Panc1 (cell line): ENCODE results near the gene PIGH. TPM values are rescaled to one million over a fixed set of nuclear protein-coding genes. Genes with fewer than 3 reads are reported as not detected.
"Not testable (repeated sequence)": the region's sequence is repeated elsewhere in the genome, so short reads cannot be mapped to it uniquely, and the experiment has no call there.

Experiments used
- ATAC-seq: fragments of 200-7000 bp; cut with Tn5 transposase; 2 replicates; pipeline ENCODE4 v1.9.1; 2020; ENCODE audit warnings: mild to moderate bottlenecking, moderate library complexity
- BruUV-seq: library from RNA; stranded (reverse); fragments of 400-500 nt; replicated peaks from 2 replicates; lab custom pipeline; 2021; lab: Mats Ljungman, UMichigan
- CTCF ChIA-PET: fragments of 300-600 bp; sonication (Branson Sonifier 250); formaldehyde crosslinking; loops from one replicate; lab custom pipeline; 2022; ENCODE audit warnings: antibody characterized with exemption; lab: Charles Lee
- POLR2A ChIA-PET: fragments of 300-600 bp; sonication (Branson Sonifier 250); formaldehyde crosslinking; loops from one replicate; lab custom pipeline; 2022; ENCODE audit warnings: antibody characterized with exemption; lab: Charles Lee
- DNase-seq: peaks from one replicate; pipeline ENCODE4 v3.0.0-alpha.2; 2010; ENCODE audit warnings: low read depth, low spot score
- H3K27ac ChIP-seq: 2 replicates; pipeline ENCODE4 v1.5.1; 2011; ENCODE audit warnings: mild to moderate bottlenecking, low read length, inconsistent platforms
- H3K27me3 ChIP-seq: fragments of 200-500 bp; sonication (Bioruptor generic); 2 replicates; pipeline ENCODE4 v1.6.0; 2014; ENCODE audit warnings: low read length, inconsistent platforms; ENCODE audit not compliant: control insufficient read depth, insufficient read depth
- H3K36me3 ChIP-seq: fragments of 200-500 bp; sonication (Bioruptor generic); 2 replicates; pipeline ENCODE4 v1.5.1; 2014; ENCODE audit warnings: inconsistent platforms, mild to moderate bottlenecking, low read length, moderate library complexity; ENCODE audit not compliant: control insufficient read depth, insufficient read depth
- H3K4me1 ChIP-seq: 2 replicates; pipeline ENCODE4 v1.5.1; 2011; ENCODE audit warnings: inconsistent platforms, mild to moderate bottlenecking, low read length, moderate library complexity; ENCODE audit not compliant: control insufficient read depth, insufficient read depth
- H3K4me3 ChIP-seq, 2 experiments: 2 replicates each; pipeline ENCODE4 v1.5.1; 2011 to 2012; ENCODE audit warnings: low read depth in 2 of 2, low read length in 2 of 2, mild to moderate bottlenecking in 2 of 2, inconsistent platforms in 1 of 2, moderate library complexity in 1 of 2
- H3K9me3 ChIP-seq: fragments of 200-500 bp; sonication (Bioruptor generic); 2 replicates; pipeline ENCODE4 v1.5.1; 2014; ENCODE audit warnings: low read depth, mild to moderate bottlenecking, inconsistent platforms, low read length, moderate library complexity; ENCODE audit not compliant: control insufficient read depth, insufficient read depth
- POLR2AphosphoS5 ChIP-seq: IDR thresholded peaks from 2 replicates; pipeline ENCODE4 v1.6.1; 2012; ENCODE audit warnings: mild to moderate bottlenecking, low read depth, low read length, moderate library complexity
- SIN3A ChIP-seq: IDR thresholded peaks from 2 replicates; pipeline ENCODE4 v1.6.1; 2012; ENCODE audit warnings: low read depth, mild to moderate bottlenecking, low read length, moderate library complexity, borderline replicate concordance; ENCODE audit not compliant: insufficient read depth
- TCF7L2 ChIP-seq: IDR thresholded peaks from 2 replicates; pipeline ENCODE4 v1.6.1; 2011; ENCODE audit warnings: mild to moderate bottlenecking, low read depth, low read length, inconsistent platforms
- in situ Hi-C: cut with HindIII; loops from 2 replicates; pipeline ENCODE4 v1.10.0; 2016; ENCODE audit warnings: low sequenced_read_pairs, low pct_unique_long_range_greater_than_20kb
- intact Hi-C: fragments of 100-400 bp; cut with micrococcal nuclease; formaldehyde crosslinking; loops from one replicate; pipeline ENCODE4 v1.10.0; 2022; ENCODE audit not compliant: unreplicated experiment
- total RNA-seq: library from RNA; stranded (reverse); gene quantifications from one replicate; pipeline ENCODE4 v1.2.1, GENCODE V29; 2021; ENCODE audit not compliant: unreplicated experiment
- TF ChIP-seq, protein P1 (sequence below): fragments of 450-650 bp; IDR thresholded peaks from 2 replicates; pipeline ENCODE4 v1.5.1; 2017; ENCODE audit warnings: mild to moderate bottlenecking
- TF ChIP-seq, protein P2 (sequence below), 2 experiments: IDR thresholded peaks; 2 replicates each; pipeline ENCODE4 v1.6.1; 2011 to 2012; ENCODE audit warnings: low read depth in 2 of 2, control low read depth in 1 of 2, low read length in 1 of 2, mild to moderate bottlenecking in 1 of 2, moderate library complexity in 1 of 2; ENCODE audit not compliant: insufficient read depth in 1 of 2

Gene PIGH
- total RNA-seq, 1 experiment from 2014 or later, result 13.3 TPM

DNA sequence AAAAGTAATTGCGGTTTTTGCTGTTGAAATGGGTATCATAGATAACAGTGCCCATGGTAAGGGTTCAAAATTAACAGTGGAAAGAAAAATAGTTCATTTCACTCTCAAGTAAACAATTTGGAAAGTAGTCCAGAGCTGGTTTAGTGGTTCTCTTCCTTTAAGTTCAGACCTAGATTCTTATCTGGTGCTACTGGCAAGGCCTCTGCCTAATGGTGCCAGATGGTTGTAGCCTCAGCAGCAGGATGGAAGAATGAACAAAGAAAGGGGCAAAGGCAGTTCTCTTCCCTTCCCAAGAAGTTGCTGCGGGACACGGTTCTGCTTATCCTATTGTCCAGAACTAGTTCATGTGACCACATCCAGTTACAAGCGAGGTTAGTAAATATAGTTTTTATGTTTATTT lies 30.1 kb upstream of the PIGH start:
- POLR2A ChIA-PET, result no interaction called here
- Histone ChIP-seq H3K27me3 (no peaks in the 10 kb centered on the region), H3K9me3 (no peaks in the 10 kb centered on the region), H3K27ac (no peak overlapping the region), H3K36me3 (no peaks in the 10 kb centered on the region), H3K4me3 (no peak overlapping the region), H3K4me1 (no peaks in the 10 kb centered on the region)
- no peak for ATAC-seq
- in situ Hi-C loops, result no loop called here
- no TSS peak for BruUV-seq
- no peak for TF ChIP-seq POLR2AphosphoS5
- TF ChIP-seq, protein P1, sequence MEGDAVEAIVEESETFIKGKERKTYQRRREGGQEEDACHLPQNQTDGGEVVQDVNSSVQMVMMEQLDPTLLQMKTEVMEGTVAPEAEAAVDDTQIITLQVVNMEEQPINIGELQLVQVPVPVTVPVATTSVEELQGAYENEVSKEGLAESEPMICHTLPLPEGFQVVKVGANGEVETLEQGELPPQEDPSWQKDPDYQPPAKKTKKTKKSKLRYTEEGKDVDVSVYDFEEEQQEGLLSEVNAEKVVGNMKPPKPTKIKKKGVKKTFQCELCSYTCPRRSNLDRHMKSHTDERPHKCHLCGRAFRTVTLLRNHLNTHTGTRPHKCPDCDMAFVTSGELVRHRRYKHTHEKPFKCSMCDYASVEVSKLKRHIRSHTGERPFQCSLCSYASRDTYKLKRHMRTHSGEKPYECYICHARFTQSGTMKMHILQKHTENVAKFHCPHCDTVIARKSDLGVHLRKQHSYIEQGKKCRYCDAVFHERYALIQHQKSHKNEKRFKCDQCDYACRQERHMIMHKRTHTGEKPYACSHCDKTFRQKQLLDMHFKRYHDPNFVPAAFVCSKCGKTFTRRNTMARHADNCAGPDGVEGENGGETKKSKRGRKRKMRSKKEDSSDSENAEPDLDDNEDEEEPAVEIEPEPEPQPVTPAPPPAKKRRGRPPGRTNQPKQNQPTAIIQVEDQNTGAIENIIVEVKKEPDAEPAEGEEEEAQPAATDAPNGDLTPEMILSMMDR, result no peak
- TF ChIP-seq, protein P2, sequence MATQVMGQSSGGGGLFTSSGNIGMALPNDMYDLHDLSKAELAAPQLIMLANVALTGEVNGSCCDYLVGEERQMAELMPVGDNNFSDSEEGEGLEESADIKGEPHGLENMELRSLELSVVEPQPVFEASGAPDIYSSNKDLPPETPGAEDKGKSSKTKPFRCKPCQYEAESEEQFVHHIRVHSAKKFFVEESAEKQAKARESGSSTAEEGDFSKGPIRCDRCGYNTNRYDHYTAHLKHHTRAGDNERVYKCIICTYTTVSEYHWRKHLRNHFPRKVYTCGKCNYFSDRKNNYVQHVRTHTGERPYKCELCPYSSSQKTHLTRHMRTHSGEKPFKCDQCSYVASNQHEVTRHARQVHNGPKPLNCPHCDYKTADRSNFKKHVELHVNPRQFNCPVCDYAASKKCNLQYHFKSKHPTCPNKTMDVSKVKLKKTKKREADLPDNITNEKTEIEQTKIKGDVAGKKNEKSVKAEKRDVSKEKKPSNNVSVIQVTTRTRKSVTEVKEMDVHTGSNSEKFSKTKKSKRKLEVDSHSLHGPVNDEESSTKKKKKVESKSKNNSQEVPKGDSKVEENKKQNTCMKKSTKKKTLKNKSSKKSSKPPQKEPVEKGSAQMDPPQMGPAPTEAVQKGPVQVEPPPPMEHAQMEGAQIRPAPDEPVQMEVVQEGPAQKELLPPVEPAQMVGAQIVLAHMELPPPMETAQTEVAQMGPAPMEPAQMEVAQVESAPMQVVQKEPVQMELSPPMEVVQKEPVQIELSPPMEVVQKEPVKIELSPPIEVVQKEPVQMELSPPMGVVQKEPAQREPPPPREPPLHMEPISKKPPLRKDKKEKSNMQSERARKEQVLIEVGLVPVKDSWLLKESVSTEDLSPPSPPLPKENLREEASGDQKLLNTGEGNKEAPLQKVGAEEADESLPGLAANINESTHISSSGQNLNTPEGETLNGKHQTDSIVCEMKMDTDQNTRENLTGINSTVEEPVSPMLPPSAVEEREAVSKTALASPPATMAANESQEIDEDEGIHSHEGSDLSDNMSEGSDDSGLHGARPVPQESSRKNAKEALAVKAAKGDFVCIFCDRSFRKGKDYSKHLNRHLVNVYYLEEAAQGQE (IDR thresholded peaks at IDR 0.05; ENCODE audit: insufficient read depth in 1 of 2, low read depth in 2 of 2, low read length in 1 of 2), result no peak
- no peak for TF ChIP-seq SIN3A
- CTCF ChIA-PET, result no interaction called here
- intact Hi-C loops, result no loop called here
- DNase-seq, result no peak

DNA sequence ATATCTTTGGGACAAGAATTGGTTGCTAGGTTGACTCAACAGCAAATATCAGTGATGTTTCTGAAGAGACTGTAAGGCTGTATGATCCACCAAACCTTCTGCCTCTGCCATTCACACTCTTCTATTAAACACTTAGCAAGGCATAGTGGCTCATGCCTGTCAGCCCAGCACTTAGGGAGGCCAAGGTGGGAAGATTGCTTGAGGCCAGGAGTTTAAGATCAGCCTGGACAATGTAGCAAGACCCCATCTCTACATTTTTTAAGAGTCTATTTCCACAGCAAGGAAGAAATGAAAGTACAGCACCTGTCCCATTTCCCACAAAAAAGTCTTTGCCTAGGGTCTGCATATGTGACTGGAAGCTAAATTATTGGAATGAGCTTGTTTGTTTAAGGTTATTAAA lies 27.5 kb upstream of the PIGH start:
- Histone ChIP-seq H3K27ac (no peak overlapping the region), H3K4me1 (peaks cover 7% of the 10 kb centered on the region), H3K36me3 (no peaks in the 10 kb centered on the region), H3K9me3 (no peaks in the 10 kb centered on the region), H3K27me3 (no peaks in the 10 kb centered on the region), H3K4me3 (no peak overlapping the region)
- TF ChIP-seq SIN3A, result no peak
- TF ChIP-seq, protein P2 (IDR thresholded peaks at IDR 0.05; ENCODE audit: insufficient read depth in 1 of 2, low read depth in 2 of 2, low read length in 1 of 2), result no peak
- no peak for TF ChIP-seq POLR2AphosphoS5
- TF ChIP-seq, protein P1, result no peak
- TF ChIP-seq TCF7L2, result no peak
- DNase-seq, result no peak
- in situ Hi-C loops (no loop called here), intact Hi-C loops (no loop called here)
- CTCF ChIA-PET, result no interaction called here
- ATAC-seq, result no peak
- POLR2A ChIA-PET, result no interaction called here
- no TSS peak for BruUV-seq

DNA sequence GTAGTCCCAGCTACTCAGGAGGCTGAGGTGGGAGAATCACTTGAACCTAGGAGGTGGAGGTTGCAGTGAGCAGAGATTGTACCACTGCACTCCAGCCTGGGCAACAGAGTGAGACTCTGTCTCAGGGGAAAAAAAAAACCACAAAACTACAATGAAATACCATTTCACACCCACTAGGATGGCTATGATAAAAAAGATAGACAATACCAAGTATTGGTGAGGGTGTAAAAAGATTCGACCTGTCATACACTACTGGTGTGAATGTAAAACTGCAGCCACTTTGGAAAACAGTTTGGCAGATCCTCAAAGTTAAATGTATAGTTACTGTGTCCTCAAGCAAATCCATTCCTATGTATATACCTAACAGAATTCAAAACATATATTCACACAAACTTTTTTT lies 26.1 kb upstream of the PIGH start:
- H3K27ac ChIP-seq, DNase-seq, BruUV-seq, POLR2A ChIA-PET, ATAC-seq, H3K27me3 ChIP-seq, H3K4me1 ChIP-seq, H3K4me3 ChIP-seq, H3K36me3 ChIP-seq, H3K9me3 ChIP-seq, intact Hi-C loops, in situ Hi-C loops: not testable (repeated sequence)
- CTCF ChIA-PET, result interaction anchor here (0.7 kb wide), 1 partner anchor 207 kb away, joined by 4 read pairs; no protein-coding TSS in a partner anchor
